CD4-positive, alpha-beta T cell treated with Interleukin-4 for 4 hours (primary cell): Measurements from ENCODE around the gene NDUFC1.
A peak's percentile ranks its signal among the peaks of the same experiment; 100 is the strongest.
"Not testable (repeated sequence)": the region's sequence is repeated elsewhere in the genome, so short reads cannot be mapped to it uniquely, and the experiment has no call there.

Experiments
- DNase-seq: peaks from one replicate; pipeline ENCODE4 v3.0.0-alpha.2; 2020

The NDUFC1 gene

GRCh38 chr4:139297001-139297410, 5.3 kb downstream of the NDUFC1 start:
- DNase-seq: no peak

- DNase-seq: no peak
Measured at GRCh38 chr4:139295942-139296299, 6.4 kb downstream of the NDUFC1 start.

GRCh38 chr4:139295206-139295941, 6.9 kb downstream of the NDUFC1 start:
- peak; percentile 94 for DNase-seq

- no peak for DNase-seq
Measured at GRCh38 chr4:139286186-139286698, 16.0 kb downstream of the NDUFC1 start.

GRCh38 chr4:139282721-139283075, 19.6 kb downstream of the NDUFC1 start:
- no peak for DNase-seq

GRCh38 chr4:139282065-139282720, 20.1 kb downstream of the NDUFC1 start:
- no peak for DNase-seq

GRCh38 chr4:139279760-139280620, 22.3 kb downstream of the NDUFC1 start, which contains the start of gene MGARP:
Gene MGARP (minus strand): TSS chr4:139280225. CDS start chr4:139280158, 67 bp downstream.
- no peak for DNase-seq

GRCh38 chr4:139278912-139279759, 23.1 kb downstream of the NDUFC1 start:
- no peak for DNase-seq

GRCh38 chr4:139278485-139278884, 23.8 kb downstream of the NDUFC1 start:
- DNase-seq: no peak

- no peak for DNase-seq
Measured at GRCh38 chr4:139275281-139275735, 27.0 kb downstream of the NDUFC1 start.

- DNase-seq: no peak
Measured at GRCh38 chr4:139274790-139275189, 27.5 kb downstream of the NDUFC1 start.

- no peak for DNase-seq
Measured at GRCh38 chr4:139273835-139274234, 28.4 kb downstream of the NDUFC1 start.

GRCh38 chr4:139267301-139267700, 35.0 kb downstream of the NDUFC1 start:
- no peak for DNase-seq

- DNase-seq: peak; percentile 82
Measured at GRCh38 chr4:139266583-139267257, 35.6 kb downstream of the NDUFC1 start.

GRCh38 chr4:139266208-139266582, 36.1 kb downstream of the NDUFC1 start:
- no peak for DNase-seq

- DNase-seq: no peak
Measured at GRCh38 chr4:139265654-139266053, 36.6 kb downstream of the NDUFC1 start.

- DNase-seq: no peak
Measured at GRCh38 chr4:139256349-139256748, 45.9 kb downstream of the NDUFC1 start.

- not testable (repeated sequence) for DNase-seq
Measured at GRCh38 chr4:139255581-139255980, 46.7 kb downstream of the NDUFC1 start.

- no peak for DNase-seq
Measured at GRCh38 chr4:139253713-139254112, 48.6 kb downstream of the NDUFC1 start.

- no peak for DNase-seq
Measured at GRCh38 chr4:139253046-139253445, 49.2 kb downstream of the NDUFC1 start.

GRCh38 chr4:139247700-139248238, 54.5 kb downstream of the NDUFC1 start:
- DNase-seq: no peak
